Activated T-cell treated with anti-CD3 and anti-CD28 coated beads, Interleukin-2, amount 50 U/mL, for 4 hours (primary cell): ENCODE measurements around the gene LIN54. TPM values are rescaled to one million over a fixed set of nuclear protein-coding genes. Genes with fewer than 3 reads are reported as not detected.
"Not testable (repeated sequence)": the region's sequence is repeated elsewhere in the genome, so short reads cannot be mapped to it uniquely, and the experiment has no call there.

ENCODE experiments used
- ATAC-seq, 2 donors: fragments of 200-7000 bp; cut with Tn5 transposase; one replicate each; pipeline ENCODE4 v1.10.0; 2021
- DNase-seq: peaks from one replicate; pipeline ENCODE4 v3.0.0-alpha.2; 2020
- H3K27me3 Mint-ChIP-seq: one replicate; pipeline ENCODE4 v1.8.0; 2021; ENCODE audit warnings: low read depth, mixed read lengths
- H3K36me3 Mint-ChIP-seq: one replicate; pipeline ENCODE4 v1.8.0; 2022; ENCODE audit warnings: mixed read lengths; ENCODE audit not compliant: insufficient read depth
- H3K4me1 Mint-ChIP-seq: one replicate; pipeline ENCODE4 v1.8.0; 2021; ENCODE audit warnings: low read depth, mixed read lengths
- H3K4me3 Mint-ChIP-seq: one replicate; pipeline ENCODE4 v1.8.0; 2021; ENCODE audit warnings: mild to moderate bottlenecking, moderate library complexity, mixed read lengths
- H3K9me3 Mint-ChIP-seq: one replicate; pipeline ENCODE4 v1.8.0; 2021; ENCODE audit warnings: mixed read lengths
- total RNA-seq, 3 donors: library from RNA; stranded (reverse); gene quantifications; one replicate each; pipeline ENCODE4 v1.2.1, GENCODE V29; 2021

LIN54 gene
- 10 to 100 TPM; 14.7 to 15.3 (median 14.8) TPM for total RNA-seq

DNA sequence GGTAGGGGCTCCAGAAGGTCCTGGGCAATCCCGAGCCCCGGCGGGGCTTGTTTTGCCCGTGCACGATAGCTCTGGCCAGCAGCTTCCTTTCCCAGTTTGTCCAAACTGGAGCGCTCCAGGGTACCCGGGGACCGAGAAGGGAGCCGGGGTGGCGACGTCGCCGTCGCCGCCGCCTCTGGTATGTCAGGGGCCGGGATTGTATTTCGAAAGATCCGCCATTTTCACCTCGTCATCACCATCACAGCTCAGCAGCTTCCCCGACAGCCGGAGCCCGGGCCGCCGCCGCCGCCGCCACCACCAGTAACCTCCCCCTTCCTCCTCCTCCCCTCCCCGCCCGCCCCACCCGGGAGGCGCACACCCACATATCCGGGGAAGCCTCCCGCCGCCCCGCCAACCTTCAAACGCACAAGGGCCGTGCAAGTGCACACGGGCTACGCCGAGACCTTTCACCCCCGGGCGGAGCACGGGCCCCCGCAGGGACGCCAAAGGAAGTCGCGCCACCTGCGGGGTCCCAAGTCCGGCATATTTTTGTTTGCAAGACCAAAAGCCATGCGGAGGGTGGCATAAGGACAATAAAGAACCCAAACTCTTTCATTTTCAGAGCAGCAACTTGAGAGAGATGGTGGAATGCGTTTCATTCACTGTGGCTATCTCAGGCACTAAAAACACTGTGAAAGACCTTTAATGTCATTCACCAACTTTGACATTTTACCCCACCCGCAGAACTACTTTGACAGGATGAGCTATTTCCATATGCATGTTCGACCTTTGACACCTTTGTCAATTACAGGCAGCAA, at the start of gene LIN54:
LIN54 (minus strand) TSS at position 302 of the 797 bp plus-strand sequence. CDS start 25,979 bp downstream, outside the sequence.
- Mint-ChIP-seq H3K4me3 (peak within 1 kb of the TSS; percentile 91), H3K4me1 (peaks cover 53% of the 10 kb centered on the region), H3K27me3 (no peaks in the 10 kb centered on the region), H3K9me3 (no peaks in the 10 kb centered on the region), H3K36me3 (peaks cover 2% of the 10 kb centered on the region)
- DNase-seq (peak; percentile 79), ATAC-seq (peak; percentile 64 to 66)

DNA sequence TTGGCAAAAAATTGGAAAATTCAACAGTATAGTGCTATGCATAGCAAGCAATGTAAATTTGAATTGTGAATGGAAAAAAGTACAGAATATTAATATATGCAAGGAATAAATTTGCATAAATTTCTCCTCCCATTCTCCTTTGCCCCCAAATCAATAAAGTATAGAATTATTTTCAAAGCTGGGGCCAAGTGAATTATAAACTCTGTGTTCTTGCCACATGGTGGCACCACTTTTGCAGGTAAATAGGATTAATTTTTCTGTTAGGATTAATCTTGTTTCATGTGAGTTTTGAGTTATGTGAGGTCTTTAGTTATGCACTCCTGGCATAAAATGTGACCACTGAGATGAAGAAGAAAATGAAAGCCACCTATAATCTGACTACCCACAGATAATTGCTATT, 44.3 kb upstream of the LIN54 start:
- no peak for DNase-seq
- Mint-ChIP-seq H3K36me3 (peaks cover 37% of the 10 kb centered on the region), H3K4me1 (no peaks in the 10 kb centered on the region), H3K4me3 (no peak overlapping the region), H3K9me3 (no peaks in the 10 kb centered on the region), H3K27me3 (no peaks in the 10 kb centered on the region)
- ATAC-seq = no peak

DNA sequence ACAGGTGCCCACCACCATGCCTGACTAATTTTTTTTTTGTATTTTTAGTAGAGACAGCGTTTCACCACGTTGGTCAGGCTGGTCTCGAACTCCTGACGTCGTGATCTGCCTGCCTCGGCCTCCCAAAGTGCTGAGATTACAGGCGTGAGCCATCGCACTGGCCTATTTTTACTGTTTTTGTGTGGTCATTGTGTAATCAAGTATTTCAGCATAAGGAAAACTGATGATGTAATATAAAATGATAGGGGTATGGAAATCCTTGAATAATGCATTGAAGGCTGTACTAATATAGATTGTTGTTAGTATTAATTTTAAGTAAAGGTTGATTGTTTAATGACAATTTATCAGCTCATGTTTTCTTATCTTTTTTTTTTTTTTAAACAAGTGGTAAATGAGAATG, 38.2 kb upstream of the LIN54 start:
- ATAC-seq, H3K4me3 Mint-ChIP-seq, H3K27me3 Mint-ChIP-seq, H3K4me1 Mint-ChIP-seq, H3K9me3 Mint-ChIP-seq, DNase-seq: not testable (repeated sequence)
- peaks cover 32% of the 10 kb centered on the region for H3K36me3 Mint-ChIP-seq

DNA sequence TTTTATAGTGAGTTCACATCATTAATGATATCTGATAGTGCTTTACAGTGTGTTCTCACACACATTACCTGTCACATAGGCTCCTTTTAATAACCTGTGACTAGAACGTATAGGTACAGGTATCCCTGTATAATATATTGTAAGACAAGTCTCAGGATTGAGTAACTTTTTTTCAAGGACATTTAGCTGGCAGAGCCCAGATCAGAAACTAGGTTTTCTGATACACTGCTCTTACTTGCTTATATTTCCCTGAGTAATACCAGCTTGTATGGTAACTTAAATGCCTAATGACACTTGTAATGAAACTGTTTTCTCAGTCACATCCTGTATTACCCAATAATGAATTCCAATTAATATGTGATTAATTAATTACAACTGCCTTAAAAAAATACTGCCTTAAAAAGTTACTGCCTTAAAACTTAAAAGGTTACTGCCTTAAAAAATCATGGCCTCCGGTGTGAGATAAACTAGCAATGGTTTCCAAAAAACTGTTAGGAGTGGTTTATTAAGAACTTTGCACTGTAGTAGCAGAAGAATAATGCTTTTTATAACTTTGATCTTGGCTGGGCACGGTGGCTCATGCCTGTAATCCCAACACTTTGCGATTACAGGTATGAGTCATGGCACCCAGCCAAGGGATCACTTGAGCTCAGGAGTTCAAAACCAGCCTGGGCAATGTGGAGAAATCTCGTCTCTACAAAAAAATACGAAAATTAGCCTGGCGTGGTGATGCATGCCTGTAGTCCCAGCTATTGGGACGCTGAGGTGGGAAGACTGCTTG, 36.3 kb upstream of the LIN54 start:
- H3K36me3 Mint-ChIP-seq = peaks cover 20% of the 10 kb centered on the region
- H3K27me3 Mint-ChIP-seq = no peaks in the 10 kb centered on the region
- DNase-seq = no peak
- no peaks in the 10 kb centered on the region for H3K9me3 Mint-ChIP-seq
- no peak for ATAC-seq
- H3K4me1 Mint-ChIP-seq = peaks cover 11% of the 10 kb centered on the region
- no peak overlapping the region for H3K4me3 Mint-ChIP-seq

DNA sequence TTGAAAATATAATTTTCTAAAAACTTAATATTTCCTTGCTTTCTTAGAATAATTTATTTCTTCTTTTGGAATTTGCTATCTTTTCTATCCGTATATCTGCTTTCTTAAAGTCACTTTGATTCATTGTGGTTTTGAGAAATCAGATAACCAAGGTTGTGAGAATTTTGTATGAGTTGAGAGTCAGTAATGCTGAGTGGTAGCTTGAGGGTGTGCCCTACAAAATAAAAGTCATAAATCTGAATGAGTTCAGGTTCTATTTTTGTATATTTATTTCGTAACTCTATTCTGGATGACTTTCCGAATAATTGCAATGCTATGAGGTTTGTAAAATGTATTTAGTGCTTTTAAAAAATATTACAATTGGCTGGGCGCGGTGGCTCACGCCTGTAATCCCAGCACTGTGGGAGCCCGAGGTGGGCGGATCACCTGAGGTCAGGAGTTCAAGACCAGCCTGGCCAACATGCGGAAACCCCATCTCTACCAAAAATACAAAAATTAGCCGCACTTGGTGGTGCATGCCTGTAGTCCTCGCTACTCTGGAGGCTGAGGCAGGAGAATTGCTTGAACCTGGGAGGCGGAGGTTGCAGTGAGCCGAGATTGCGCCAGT, 33.3 kb upstream of the LIN54 start:
- no peak for DNase-seq
- peaks cover 25% of the 10 kb centered on the region for H3K4me1 Mint-ChIP-seq
- no peak for ATAC-seq
- no peaks in the 10 kb centered on the region for H3K9me3 Mint-ChIP-seq
- H3K4me3 Mint-ChIP-seq = no peak overlapping the region
- peaks cover 6% of the 10 kb centered on the region for H3K36me3 Mint-ChIP-seq
- no peaks in the 10 kb centered on the region for H3K27me3 Mint-ChIP-seq

DNA sequence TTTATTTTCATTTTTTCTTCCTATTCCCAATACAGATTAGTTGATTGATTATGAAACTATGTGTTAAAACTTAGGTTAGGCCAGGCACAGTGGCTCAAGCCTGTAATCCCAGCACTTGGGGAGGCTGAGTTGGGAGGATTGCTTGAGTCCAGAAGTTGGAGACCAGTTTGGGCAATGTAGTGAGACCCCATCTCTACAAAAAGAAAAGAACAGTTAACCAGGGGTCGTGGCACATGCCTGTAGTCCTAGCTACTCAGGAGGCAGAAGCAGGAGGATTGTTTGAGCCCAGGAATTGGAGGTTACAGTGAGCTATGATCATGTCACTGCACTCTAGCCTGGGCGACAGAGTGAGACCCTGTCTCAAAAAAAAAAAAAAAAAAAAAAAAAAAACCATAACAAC, 32.5 kb upstream of the LIN54 start:
- DNase-seq, ATAC-seq, H3K9me3 Mint-ChIP-seq, H3K4me3 Mint-ChIP-seq, H3K36me3 Mint-ChIP-seq, H3K27me3 Mint-ChIP-seq: not testable (repeated sequence)
- H3K4me1 Mint-ChIP-seq = peaks cover 28% of the 10 kb centered on the region

DNA sequence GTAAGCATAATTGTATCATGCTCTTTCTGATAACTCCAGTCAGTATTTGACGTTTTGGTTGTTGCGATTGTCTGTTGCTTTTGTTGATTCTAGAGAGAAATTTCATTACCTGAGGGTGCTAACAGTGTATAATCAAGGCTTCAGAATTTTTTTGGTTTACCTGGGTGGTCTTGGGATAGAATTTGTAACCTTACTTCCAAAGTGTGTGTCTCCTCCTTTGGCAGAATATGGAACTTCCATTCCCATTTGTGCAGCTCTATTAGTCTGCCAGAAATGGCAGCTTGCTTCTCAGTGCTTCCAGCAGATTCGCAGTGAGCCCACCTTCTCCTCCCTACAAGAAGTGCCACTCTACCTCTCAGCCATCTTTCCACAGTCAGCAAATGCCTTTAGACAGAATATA, 29.6 kb upstream of the LIN54 start:
- peaks cover 4% of the 10 kb centered on the region for H3K36me3 Mint-ChIP-seq
- no peaks in the 10 kb centered on the region for H3K27me3 Mint-ChIP-seq
- H3K4me1 Mint-ChIP-seq = peaks cover 43% of the 10 kb centered on the region
- DNase-seq (no peak), ATAC-seq (no peak)
- no peak overlapping the region for H3K4me3 Mint-ChIP-seq
- no peaks in the 10 kb centered on the region for H3K9me3 Mint-ChIP-seq

DNA sequence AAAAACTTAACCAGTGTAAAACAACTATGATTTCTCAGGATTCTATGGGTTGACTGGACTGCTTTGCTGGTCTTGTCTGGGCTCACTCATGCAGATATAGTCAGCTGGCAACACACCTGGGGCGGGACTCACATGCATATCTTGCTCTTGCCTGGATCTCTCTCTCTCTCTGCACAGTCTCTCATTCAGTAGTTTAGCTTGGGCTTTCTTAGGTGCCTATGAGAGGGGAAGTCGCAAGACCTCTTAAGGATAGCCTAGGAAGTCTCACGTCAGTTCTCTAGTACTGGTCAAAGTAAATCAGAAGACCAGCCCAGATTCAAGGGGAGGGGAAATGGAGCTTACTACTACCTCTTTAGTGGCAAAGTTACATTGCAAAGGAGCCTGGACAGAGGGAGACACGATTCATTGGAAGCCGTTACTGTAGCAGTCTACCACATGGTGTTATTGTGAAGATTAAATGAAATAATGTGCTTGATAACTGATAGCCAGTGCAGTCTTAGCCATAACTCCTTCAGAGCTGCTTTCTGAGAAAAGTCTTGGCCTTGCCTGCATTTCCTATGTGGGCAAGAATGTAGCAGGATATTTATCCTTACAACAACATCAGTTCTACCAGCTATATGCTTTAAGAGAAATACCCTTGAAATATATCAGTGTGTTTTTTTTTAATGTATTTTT, 26.5 kb upstream of the LIN54 start:
- DNase-seq (no peak), ATAC-seq (no peak)
- Mint-ChIP-seq H3K36me3 (peaks cover 4% of the 10 kb centered on the region), H3K27me3 (no peaks in the 10 kb centered on the region), H3K4me1 (peaks cover 38% of the 10 kb centered on the region), H3K9me3 (no peaks in the 10 kb centered on the region), H3K4me3 (peak overlapping the region; percentile 93)

DNA sequence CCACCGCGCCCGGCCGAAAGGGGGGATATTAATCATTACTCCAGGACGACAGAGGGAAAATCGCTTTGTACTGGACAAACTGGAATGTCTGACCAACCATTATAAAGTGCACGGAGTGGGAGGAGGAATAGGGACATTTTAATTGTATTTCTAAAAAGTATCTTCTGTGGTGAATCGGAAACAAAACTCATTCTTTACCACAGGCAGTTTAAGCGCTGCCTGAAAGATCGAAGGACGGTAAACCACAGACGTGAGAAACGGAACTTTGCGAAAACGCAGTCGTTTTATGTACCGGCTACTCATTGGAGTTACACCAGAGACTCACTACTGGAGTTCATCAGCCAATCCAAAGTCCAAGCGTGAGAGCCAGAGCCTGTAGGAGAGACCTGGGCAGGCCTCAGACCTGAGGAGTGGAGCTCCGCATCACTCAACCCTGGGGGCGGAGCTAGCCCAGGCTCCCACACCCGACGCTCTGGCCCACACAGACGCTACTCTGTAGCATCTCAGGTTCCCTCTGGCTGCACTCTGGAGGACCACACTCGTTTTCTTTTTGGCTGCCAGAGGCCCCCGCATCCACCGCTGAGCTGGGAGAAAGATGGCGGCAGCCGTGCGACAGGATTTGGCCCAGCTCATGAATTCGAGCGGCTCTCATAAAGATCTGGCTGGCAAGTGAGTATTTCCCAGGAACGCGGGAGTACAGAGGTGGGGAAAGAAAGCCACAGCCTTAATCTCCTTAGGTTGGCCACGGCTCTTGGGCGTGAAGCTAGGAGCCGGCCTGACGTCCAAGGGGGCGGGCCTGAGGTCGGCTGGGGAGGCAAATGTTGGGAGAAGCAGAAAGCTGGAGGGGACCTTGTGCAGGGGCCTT, 24.2 kb upstream of the LIN54 start, which contains the start of gene COPS4:
COPS4 (plus strand) TSS at position 554 of the 865 bp plus-strand sequence; CDS start at position 596, 42 bp downstream.
- peak within 1 kb of the TSS; percentile 93 for H3K4me3 Mint-ChIP-seq
- no peaks in the 10 kb centered on the region for H3K36me3 Mint-ChIP-seq
- H3K4me1 Mint-ChIP-seq = peaks cover 31% of the 10 kb centered on the region
- DNase-seq = peak; percentile 91
- no peaks in the 10 kb centered on the region for H3K27me3 Mint-ChIP-seq
- no peaks in the 10 kb centered on the region for H3K9me3 Mint-ChIP-seq
- ATAC-seq = peak; percentile 98 to 99

DNA sequence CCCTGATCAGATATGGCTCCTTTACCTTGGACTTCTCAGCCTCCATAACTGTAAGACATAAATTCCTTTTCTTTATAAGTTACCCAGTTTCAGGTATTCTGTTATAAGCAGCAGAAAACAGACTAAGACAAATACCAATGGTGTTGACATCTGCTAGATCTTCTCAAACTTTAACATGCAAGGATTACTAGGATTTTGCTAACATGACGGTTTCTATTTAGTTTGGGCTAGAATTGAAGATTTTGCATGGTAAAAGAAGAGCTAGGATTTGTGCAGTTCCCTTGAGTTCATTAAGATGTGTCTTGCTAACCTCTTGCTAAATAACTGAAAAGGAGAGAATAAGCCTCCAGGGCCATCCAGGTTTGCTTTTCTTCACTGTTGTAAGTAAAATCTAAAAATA, 19.1 kb upstream of the LIN54 start:
- DNase-seq (no peak), ATAC-seq (no peak)
- Mint-ChIP-seq H3K4me3 (no peak overlapping the region), H3K27me3 (no peaks in the 10 kb centered on the region), H3K36me3 (no peaks in the 10 kb centered on the region), H3K9me3 (peaks cover 4% of the 10 kb centered on the region), H3K4me1 (no peaks in the 10 kb centered on the region)

DNA sequence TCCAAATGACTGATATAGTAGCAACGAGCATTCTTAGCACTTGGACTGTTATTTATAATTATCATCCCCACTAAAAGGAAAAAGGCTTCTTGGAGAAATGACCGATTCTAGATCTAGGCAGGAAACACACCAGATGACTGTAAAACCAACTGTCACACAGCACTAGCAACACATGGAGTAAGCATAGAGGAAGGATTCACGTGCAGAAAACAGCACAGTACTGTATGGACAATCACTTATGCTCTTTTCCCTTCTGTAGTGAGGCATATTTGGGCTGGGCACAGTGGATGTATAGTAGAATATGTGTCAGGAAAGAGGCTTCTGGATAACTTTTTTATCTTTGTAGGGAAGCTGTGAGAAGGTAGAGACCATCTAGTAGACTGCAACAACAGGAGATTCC, 18.4 kb upstream of the LIN54 start:
- DNase-seq (no peak), ATAC-seq (no peak)
- Mint-ChIP-seq H3K27me3 (no peaks in the 10 kb centered on the region), H3K9me3 (peaks cover 4% of the 10 kb centered on the region), H3K4me3 (no peak overlapping the region), H3K4me1 (no peaks in the 10 kb centered on the region), H3K36me3 (no peaks in the 10 kb centered on the region)

DNA sequence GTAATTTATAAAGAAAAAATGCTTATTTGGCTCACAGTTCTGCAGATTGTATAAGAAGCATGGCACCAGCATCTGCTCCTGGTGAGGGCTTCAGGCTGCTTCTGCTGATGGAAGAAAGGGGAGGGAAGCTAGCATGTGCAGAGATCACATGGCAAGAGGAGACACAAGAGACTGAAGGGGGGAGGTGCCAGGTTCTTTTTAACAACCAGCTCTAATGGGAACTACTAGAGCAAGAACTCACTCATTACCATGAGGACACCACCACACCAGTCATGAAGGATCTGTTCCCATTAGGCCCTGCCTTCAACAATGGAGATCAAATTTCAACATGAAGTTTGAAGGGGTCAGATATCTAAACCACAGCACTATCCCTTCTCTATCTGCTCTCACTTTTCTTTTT, 14.9 kb upstream of the LIN54 start:
- Mint-ChIP-seq H3K9me3 (peaks cover 4% of the 10 kb centered on the region), H3K4me1 (no peaks in the 10 kb centered on the region), H3K36me3 (no peaks in the 10 kb centered on the region), H3K27me3 (no peaks in the 10 kb centered on the region), H3K4me3 (no peak overlapping the region)
- DNase-seq = no peak
- no peak for ATAC-seq

DNA sequence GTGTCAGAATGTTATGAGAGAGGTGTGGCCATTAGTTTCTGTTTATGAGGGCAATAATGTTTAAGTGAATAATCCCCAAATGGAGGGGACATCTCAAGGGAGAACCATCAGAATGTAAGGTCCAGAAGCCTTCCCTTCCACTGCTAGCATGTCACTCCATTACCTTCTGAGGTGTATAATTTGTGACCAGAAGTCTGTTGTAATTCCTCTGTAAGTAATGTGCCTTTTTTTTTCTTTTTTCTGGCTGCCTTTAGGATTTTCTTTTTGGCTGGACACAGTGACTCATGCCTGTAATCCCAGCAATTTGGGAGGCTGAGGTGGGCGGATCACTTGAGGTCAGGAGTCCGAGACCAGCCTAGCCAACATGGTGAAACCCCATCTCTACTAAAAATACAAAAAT, 13.6 kb upstream of the LIN54 start:
- DNase-seq (no peak), ATAC-seq (no peak)
- Mint-ChIP-seq H3K4me3 (no peak overlapping the region), H3K4me1 (peaks cover 6% of the 10 kb centered on the region), H3K36me3 (no peaks in the 10 kb centered on the region), H3K9me3 (peaks cover 4% of the 10 kb centered on the region), H3K27me3 (no peaks in the 10 kb centered on the region)
